Measurements from ENCODE around the gene TCF4.

- TF ChIP-seq, protein P1, sequence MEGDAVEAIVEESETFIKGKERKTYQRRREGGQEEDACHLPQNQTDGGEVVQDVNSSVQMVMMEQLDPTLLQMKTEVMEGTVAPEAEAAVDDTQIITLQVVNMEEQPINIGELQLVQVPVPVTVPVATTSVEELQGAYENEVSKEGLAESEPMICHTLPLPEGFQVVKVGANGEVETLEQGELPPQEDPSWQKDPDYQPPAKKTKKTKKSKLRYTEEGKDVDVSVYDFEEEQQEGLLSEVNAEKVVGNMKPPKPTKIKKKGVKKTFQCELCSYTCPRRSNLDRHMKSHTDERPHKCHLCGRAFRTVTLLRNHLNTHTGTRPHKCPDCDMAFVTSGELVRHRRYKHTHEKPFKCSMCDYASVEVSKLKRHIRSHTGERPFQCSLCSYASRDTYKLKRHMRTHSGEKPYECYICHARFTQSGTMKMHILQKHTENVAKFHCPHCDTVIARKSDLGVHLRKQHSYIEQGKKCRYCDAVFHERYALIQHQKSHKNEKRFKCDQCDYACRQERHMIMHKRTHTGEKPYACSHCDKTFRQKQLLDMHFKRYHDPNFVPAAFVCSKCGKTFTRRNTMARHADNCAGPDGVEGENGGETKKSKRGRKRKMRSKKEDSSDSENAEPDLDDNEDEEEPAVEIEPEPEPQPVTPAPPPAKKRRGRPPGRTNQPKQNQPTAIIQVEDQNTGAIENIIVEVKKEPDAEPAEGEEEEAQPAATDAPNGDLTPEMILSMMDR (IDR thresholded peaks at IDR 0.05), result no peak
- TF ChIP-seq POLR2A (IDR thresholded peaks at IDR 0.05), result no peak
Observed at GRCh38 chr18:55400590-55401541, 187.1 kb downstream of the TCF4 start.
